ENCODE results near the gene GID4. TPM values are rescaled to one million over a fixed set of nuclear protein-coding genes. Genes with fewer than 3 reads are reported as not detected.

GID4 gene
- total and polyA plus RNA-seq, 8 donors, result 2.7 to 9.6 (median 5.6) TPM

GRCh38 chr17:18105027-18105426 is 65.8 kb downstream of the GID4 start:
- H3K9me3 ChIP-seq, result no peaks in the 10 kb centered on the region
- no peak for TF ChIP-seq CTCF (IDR thresholded peaks at IDR 0.05)
- peaks cover 0 to 17% (median 0%) of the 10 kb centered on the region in 3 donors for H3K36me3 ChIP-seq
- no peak overlapping the region for H3K4me3 ChIP-seq
- no peaks in the 10 kb centered on the region for H3K27me3 ChIP-seq
- intact Hi-C loops (cut with DNase I), result no loop called here
- 88 to 96% methylated on average over 3 of the region's 3 CpGs for WGBS, 2 donors
- H3K4me1 ChIP-seq, result no peaks in the 10 kb centered on the region
- FAIRE-seq (no peak), DNase-seq (no peak), ATAC-seq (no peak)
- H3K27ac ChIP-seq, result no peak overlapping the region

DNA sequence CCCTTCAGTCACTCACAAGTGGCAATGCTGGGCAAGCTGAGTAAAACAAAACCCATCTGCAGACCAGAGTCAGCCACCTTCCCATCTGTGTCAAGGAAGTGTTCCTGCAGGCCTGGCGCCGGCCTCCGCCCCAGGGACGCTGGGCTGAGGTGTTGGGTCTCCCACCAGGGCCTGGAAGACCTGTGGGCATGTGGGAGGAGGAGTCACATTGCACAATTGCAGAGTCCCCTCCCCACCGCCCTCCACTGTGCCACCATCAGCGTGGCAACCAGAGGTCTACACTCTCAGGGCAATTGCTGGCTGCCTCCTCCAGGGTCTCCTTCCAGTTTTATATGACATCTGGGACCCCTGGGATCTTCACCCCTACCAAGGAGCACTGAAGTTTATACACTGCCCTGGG is 66.4 kb downstream of the GID4 start:
- Histone ChIP-seq H3K4me3 (no peak overlapping the region), H3K4me1 (no peaks in the 10 kb centered on the region), H3K9me3 (no peaks in the 10 kb centered on the region), H3K27ac (no peak overlapping the region), H3K36me3 (peaks cover 0 to 11% (median 0%) of the 10 kb centered on the region in 3 donors), H3K27me3 (no peaks in the 10 kb centered on the region)
- 87 to 91% methylated on average over 6 of the region's 6 CpGs for WGBS, 2 donors
- no peak for DNase-seq
- TF ChIP-seq CTCF (IDR thresholded peaks at IDR 0.05), result no peak
- intact Hi-C loops (cut with DNase I), result no loop called here
- FAIRE-seq, result no peak
- no peak for ATAC-seq

- no peaks in the 10 kb centered on the region for H3K4me1 ChIP-seq
- intact Hi-C loops (cut with DNase I), result no loop called here
- ATAC-seq (no peak), FAIRE-seq (no peak), DNase-seq (peak in 2 of 6 donors; percentile 3 to 41)
- H3K27ac ChIP-seq, result no peak overlapping the region
- no peak for TF ChIP-seq CTCF (IDR thresholded peaks at IDR 0.05)
- no peaks in the 10 kb centered on the region for H3K9me3 ChIP-seq
- H3K27me3 ChIP-seq, result no peaks in the 10 kb centered on the region
- no peak overlapping the region for H3K4me3 ChIP-seq
- peaks cover 0 to 7% (median 0%) of the 10 kb centered on the region in 3 donors for H3K36me3 ChIP-seq
- 78 to 86% methylated on average over 9 of the region's 9 CpGs for WGBS, 2 donors
Observed at GRCh38 chr17:18106211-18106610, 67.0 kb downstream of the GID4 start.

DNA sequence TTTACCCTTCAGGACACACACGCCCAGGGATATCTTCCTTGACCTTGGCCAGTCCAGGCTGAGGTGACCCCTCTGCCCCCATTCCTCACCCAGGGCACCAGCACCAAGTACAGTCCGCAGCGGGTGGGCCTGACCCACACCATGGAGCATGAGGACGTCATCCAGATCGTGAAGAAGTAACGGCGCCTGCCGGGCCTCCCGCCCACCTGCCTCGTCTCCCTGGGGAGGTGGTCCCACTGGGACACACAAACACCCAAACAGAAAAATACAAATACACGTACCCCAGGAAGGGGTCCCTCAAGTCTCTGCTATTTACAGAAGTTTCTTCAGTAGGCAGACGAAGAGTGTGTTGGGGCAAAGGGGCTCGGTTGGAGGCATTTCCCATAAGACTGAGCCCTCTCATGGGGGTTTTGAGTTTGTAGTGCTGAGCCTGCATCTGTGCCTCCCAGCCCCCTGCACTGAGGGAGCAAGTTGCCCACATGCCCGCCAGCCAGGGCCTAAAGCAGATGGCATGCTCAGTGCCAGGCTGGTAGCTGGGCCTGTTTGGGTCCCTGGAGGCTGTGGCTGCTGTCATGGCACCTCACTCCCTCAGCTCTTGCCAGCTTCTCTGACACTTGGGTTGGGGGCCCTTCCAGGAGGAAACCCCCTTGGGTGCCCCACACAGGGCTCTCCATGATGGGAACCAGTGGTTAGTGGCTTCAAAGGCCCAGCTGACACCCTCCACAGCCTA is 68.0 kb downstream of the GID4 start:
- H3K9me3 ChIP-seq, result no peaks in the 10 kb centered on the region
- no peaks in the 10 kb centered on the region for H3K27me3 ChIP-seq
- WGBS, 2 donors, result 87 to 90% methylated on average over 14 of the region's 14 CpGs
- TF ChIP-seq CTCF (IDR thresholded peaks at IDR 0.05), result no peak
- H3K4me3 ChIP-seq, result no peak overlapping the region
- intact Hi-C loops (cut with DNase I), result no loop called here
- ATAC-seq (no peak), FAIRE-seq (no peak), DNase-seq (no peak)
- H3K36me3 ChIP-seq, result peaks cover 0 to 7% (median 0%) of the 10 kb centered on the region in 3 donors
- no peaks in the 10 kb centered on the region for H3K4me1 ChIP-seq
- no peak overlapping the region for H3K27ac ChIP-seq

GRCh38 chr17:18107971-18108370 is 68.8 kb downstream of the GID4 start:
- H3K4me3 ChIP-seq, result no peak overlapping the region
- no peaks in the 10 kb centered on the region for H3K27me3 ChIP-seq
- no peak for DNase-seq
- WGBS, 2 donors, result 74 to 78% methylated on average over 6 of the region's 6 CpGs
- no peaks in the 10 kb centered on the region for H3K9me3 ChIP-seq
- H3K27ac ChIP-seq, result no peak overlapping the region
- H3K4me1 ChIP-seq, result no peaks in the 10 kb centered on the region
- no peak for ATAC-seq
- H3K36me3 ChIP-seq, result peaks cover 0 to 7% (median 0%) of the 10 kb centered on the region in 3 donors
- intact Hi-C loops (cut with DNase I), result no loop called here
- no peak for TF ChIP-seq CTCF (IDR thresholded peaks at IDR 0.05)
- no peak for FAIRE-seq
